B cell (primary cell): ENCODE results near the gene NDC1. TPM values are rescaled to one million over a fixed set of nuclear protein-coding genes. Genes with fewer than 3 reads are reported as not detected.

Source experiments
- ATAC-seq: fragments of 200-7000 bp; cut with Tn5 transposase; one replicate; pipeline ENCODE4 v1.10.0; 2021; ENCODE audit warnings: low read depth, mild to moderate bottlenecking, moderate number of reproducible peaks, moderate library complexity
- CTCF ChIA-PET: fragments of 350-600 bp; sonication (Branson Sonifier 250); formaldehyde crosslinking; loops from one replicate; lab custom pipeline; 2021; ENCODE audit warnings: antibody characterized with exemption, inconsistent platforms; lab: Charles Lee
- POLR2A ChIA-PET: fragments of 350-600 bp; sonication (Branson Sonifier 250); formaldehyde crosslinking; loops from one replicate; lab custom pipeline; 2021; ENCODE audit warnings: antibody characterized with exemption; lab: Charles Lee
- DNase-seq: peaks from one replicate; pipeline ENCODE4 v3.0.0; 2013
- H2AFZ ChIP-seq: 2 replicates; pipeline ENCODE4 v1.6.1; 2012; ENCODE audit warnings: mild to moderate bottlenecking, low read depth, low read length; ENCODE audit not compliant: insufficient read depth, poor library complexity, severe bottlenecking
- H3K27ac ChIP-seq, 2 donors: 1 replicate in 1 of 2; 2 replicates in 1 of 2; pipeline ENCODE4 v1.5.1; 2012 to 2013; ENCODE audit warnings: low read length in 2 of 2, mild to moderate bottlenecking in 2 of 2, moderate library complexity in 1 of 2
- H3K27me3 ChIP-seq, 4 experiments: fragments of 200-600 bp in 1 of 4; sonication (generic) in 1 of 4; replicated peaks in 1 of 4; 1 replicate in 2 of 4; 2 replicates in 2 of 4; pipeline versions ENCODE4 v1.6.1 to v1.7.0; 2013 to 2016; ENCODE audit warnings: low read length in 3 of 4, mild to moderate bottlenecking in 2 of 4, mixed read lengths in 1 of 4, moderate library complexity in 1 of 4; ENCODE audit not compliant: insufficient read depth in 4 of 4, control insufficient read depth in 3 of 4; ENCODE audit errors: control extremely low read depth in 1 of 4
- H3K36me3 ChIP-seq, 2 experiments: replicated peaks in 1 of 2; 1 replicate in 1 of 2; 2 replicates in 1 of 2; pipeline versions ENCODE4 v1.6.1 to v1.7.1; 2013; ENCODE audit warnings: low read length in 1 of 2; ENCODE audit not compliant: insufficient read depth in 2 of 2, control insufficient read depth in 1 of 2; ENCODE audit errors: control extremely low read depth in 1 of 2, extremely low read depth in 1 of 2
- H3K4me1 ChIP-seq, 2 donors: fragments of 200-600 bp in 1 of 2; sonication (generic) in 1 of 2; 1 replicate in 1 of 2; 2 replicates in 1 of 2; pipeline versions ENCODE4 v1.5.1 to v1.6.1; 2013 to 2017; ENCODE audit warnings: low read length in 2 of 2; ENCODE audit not compliant: control insufficient read depth in 2 of 2, insufficient read depth in 2 of 2
- H3K4me2 ChIP-seq: replicated peaks from 2 replicates; pipeline ENCODE3; 2012; ENCODE audit warnings: mild to moderate bottlenecking, low read depth, low read length; ENCODE audit not compliant: poor library complexity, severe bottlenecking
- H3K4me3 ChIP-seq, 5 experiments: fragments of 200-600 bp in 1 of 5; sonication (generic) in 1 of 5; 1 replicate in 3 of 5; 2 replicates in 2 of 5; pipeline versions ENCODE4 v1.5.1 to v1.7.0; 2011 to 2016; ENCODE audit warnings: low read length in 4 of 5, mild to moderate bottlenecking in 4 of 5, low read depth in 2 of 5, control low read depth in 1 of 5, moderate library complexity in 1 of 5; ENCODE audit not compliant: insufficient read depth in 1 of 5; ENCODE audit errors: control extremely low read depth in 1 of 5, extremely low read depth in 1 of 5
- H3K79me2 ChIP-seq: fragments of 200-600 bp; sonication (generic); one replicate; pipeline ENCODE4 v1.6.0; 2016; ENCODE audit warnings: low read length; ENCODE audit not compliant: control insufficient read depth, insufficient read depth
- H3K9ac ChIP-seq: fragments of 200-600 bp; sonication (generic); 2 replicates; pipeline ENCODE4 v1.6.1; 2017; ENCODE audit warnings: mild to moderate bottlenecking, low read length, moderate library complexity
- H3K9me3 ChIP-seq, 3 donors: one replicate each; pipeline versions ENCODE4 v1.6.1 to v1.7.1; 2013; ENCODE audit warnings: low read length in 2 of 3; ENCODE audit not compliant: control insufficient read depth in 2 of 3, insufficient read depth in 1 of 3; ENCODE audit errors: control extremely low read depth in 1 of 3
- H4K20me1 ChIP-seq: 2 replicates; pipeline ENCODE4 v1.6.0; 2012; ENCODE audit warnings: mild to moderate bottlenecking, low read length; ENCODE audit not compliant: insufficient read depth, control insufficient read depth, poor library complexity, severe bottlenecking
- H3K27ac Mint-ChIP-seq: one replicate; pipeline ENCODE4 v1.8.0; 2021; ENCODE audit warnings: mixed read lengths
- H3K27me3 Mint-ChIP-seq: one replicate; pipeline ENCODE4 v1.8.0; 2021; ENCODE audit warnings: mixed read lengths
- H3K4me1 Mint-ChIP-seq: one replicate; pipeline ENCODE4 v1.8.0; 2021; ENCODE audit warnings: mixed read lengths
- H3K4me3 Mint-ChIP-seq: one replicate; pipeline ENCODE4 v1.8.0; 2021; ENCODE audit warnings: mixed read lengths
- H3K9me3 Mint-ChIP-seq: one replicate; pipeline ENCODE4 v1.8.0; 2022; ENCODE audit warnings: mixed read lengths; ENCODE audit not compliant: insufficient read depth
- CTCF ChIP-seq: fragments of 200-600 bp; IDR thresholded peaks from one replicate; pipeline ENCODE4 v1.8.0; 2022; ENCODE audit warnings: antibody characterized with exemption, mild to moderate bottlenecking
- EZH2 ChIP-seq: IDR thresholded peaks from 2 replicates; pipeline ENCODE4 v1.6.1; 2012; ENCODE audit warnings: borderline replicate concordance, low read depth, mild to moderate bottlenecking, moderate library complexity, low read length; ENCODE audit not compliant: insufficient read depth, poor library complexity, severe bottlenecking
- WGBS: methylation state at CpG from one replicate; pipeline ENCODE4 v1.1.5; 2013; ENCODE audit warnings: missing lambda C conversion rate; ENCODE audit not compliant: insufficient coverage; 5-methylcytosine and 5-hydroxymethylcytosine counted together
- intact Hi-C: fragments of 100-400 bp; cut with micrococcal nuclease; formaldehyde crosslinking; loops from one replicate; pipeline ENCODE4 v1.10.0; 2022
- polyA plus RNA-seq: library from polyadenylated mRNA; depleted of rRNA; stranded (reverse); fragments of >200 nt; gene quantifications from 2 replicates; pipeline ENCODE4 v1.2.3, GENCODE V29; 2012
- total RNA-seq, 2 donors: library from RNA; stranded (reverse); fragments of 120-200 nt in 1 of 2; gene quantifications; 1 replicate in 1 of 2; 2 replicates in 1 of 2; pipeline versions ENCODE4 v1.2.3 to v1.2.4, GENCODE V29; 2013 to 2022

The NDC1 gene
- total and polyA plus RNA-seq, 2 donors (not counting 1 experiment from before 2014, with no cell fraction given) = 5.0 to 12.0 TPM

DNA sequence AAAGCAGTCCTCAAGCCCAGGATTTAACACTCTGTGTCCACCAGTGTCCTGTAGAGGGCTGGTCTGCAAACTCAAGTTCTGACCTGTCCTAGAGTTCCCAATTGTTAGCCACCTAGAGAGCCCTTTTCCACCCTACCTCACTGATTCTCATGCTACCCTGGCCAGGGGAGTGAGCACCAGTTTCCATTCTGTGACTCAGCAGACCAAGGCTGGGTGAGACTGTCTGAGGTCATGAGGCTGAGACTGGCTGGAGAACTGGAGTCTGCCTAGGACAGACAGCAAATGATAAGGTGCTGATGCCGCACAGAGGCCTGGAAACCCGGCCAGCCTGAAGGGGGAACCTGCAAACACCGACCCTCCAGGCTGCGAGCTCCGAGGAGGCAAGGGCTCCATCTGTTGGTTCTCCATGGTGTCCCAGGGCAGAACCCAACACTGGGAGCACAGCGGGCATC is 112.8 kb downstream of the NDC1 start:
- H3K27ac Mint-ChIP-seq = no peak overlapping the region
- POLR2A ChIA-PET = no interaction called here
- WGBS = 75% methylated on average over 6 of the region's 6 CpGs

GRCh38 chr1:53722025-53722424 is 116.1 kb downstream of the NDC1 start:
- H3K27ac Mint-ChIP-seq = no peak overlapping the region
- CTCF ChIA-PET = interaction anchor here (1.1 kb wide), 1 partner anchor 96 kb away, joined by 3 read pairs; no protein-coding TSS in a partner anchor

More for the DNA sequence above, 112.8 kb downstream of the NDC1 start:
- no peaks in the 10 kb centered on the region for H3K4me1 ChIP-seq
- no peaks in the 10 kb centered on the region for H3K79me2 ChIP-seq
- no peak overlapping the region for H2AFZ ChIP-seq
- CTCF ChIA-PET = no interaction called here
- TF ChIP-seq EZH2 (no peak), CTCF (no peak)
- Mint-ChIP-seq H3K4me1 (no peaks in the 10 kb centered on the region), H3K9me3 (no peaks in the 10 kb centered on the region), H3K4me3 (no peak overlapping the region), H3K27me3 (peaks cover 3% of the 10 kb centered on the region)
- no peaks in the 10 kb centered on the region for H3K36me3 ChIP-seq
- ATAC-seq = no peak
- intact Hi-C loops = no loop called here
- no peaks in the 10 kb centered on the region for H3K9me3 ChIP-seq
- no peak overlapping the region for H3K4me2 ChIP-seq
- no peaks in the 10 kb centered on the region for H4K20me1 ChIP-seq
- H3K27ac ChIP-seq = no peak overlapping the region
- H3K4me3 ChIP-seq = no peak overlapping the region
- H3K9ac ChIP-seq = no peak overlapping the region
- no peaks in the 10 kb centered on the region for H3K27me3 ChIP-seq
- no peak for DNase-seq

More at GRCh38 chr1:53722025-53722424, 116.1 kb downstream of the NDC1 start:
- DNase-seq (no peak), ATAC-seq (no peak)
- H2AFZ ChIP-seq = no peak overlapping the region
- no peak overlapping the region for H3K4me2 ChIP-seq
- TF ChIP-seq CTCF (no peak), EZH2 (no peak)
- H3K4me1 ChIP-seq = no peaks in the 10 kb centered on the region
- H3K27me3 ChIP-seq = peaks cover 0 to 3% (median 0%) of the 10 kb centered on the region in 4 experiments
- intact Hi-C loops = no loop called here
- no peak overlapping the region for H3K9ac ChIP-seq
- H3K4me3 ChIP-seq = no peak overlapping the region
- H3K79me2 ChIP-seq = no peaks in the 10 kb centered on the region
- Mint-ChIP-seq H3K4me1 (no peaks in the 10 kb centered on the region), H3K27me3 (peaks cover 14% of the 10 kb centered on the region), H3K4me3 (no peak overlapping the region), H3K9me3 (no peaks in the 10 kb centered on the region)
- H3K27ac ChIP-seq = no peak overlapping the region
- POLR2A ChIA-PET = no interaction called here
- H4K20me1 ChIP-seq = no peaks in the 10 kb centered on the region
- no peaks in the 10 kb centered on the region for H3K9me3 ChIP-seq
- no CpG with 5 or more reads among the region's 1 CpG for WGBS
- H3K36me3 ChIP-seq = no peaks in the 10 kb centered on the region
